Forelimb muscle (tissue), 1 donor: ENCODE data around the gene BMPER. TPM values are rescaled to one million over a fixed set of nuclear protein-coding genes. Genes with fewer than 3 reads are reported as not detected.

Source experiments
- DNase-seq: peaks from one replicate; pipeline ENCODE4 v3.0.0-alpha.2; 2013; ENCODE audit warnings: low read depth
- polyA plus RNA-seq: library from polyadenylated mRNA; unstranded; fragments of 120-200 nt; gene quantifications from one replicate; pipeline ENCODE4 v1.2.1, GENCODE V29; 2013; ENCODE audit not compliant: insufficient read length

The BMPER gene
- polyA plus RNA-seq, 1 donor: 3.6 TPM

DNA sequence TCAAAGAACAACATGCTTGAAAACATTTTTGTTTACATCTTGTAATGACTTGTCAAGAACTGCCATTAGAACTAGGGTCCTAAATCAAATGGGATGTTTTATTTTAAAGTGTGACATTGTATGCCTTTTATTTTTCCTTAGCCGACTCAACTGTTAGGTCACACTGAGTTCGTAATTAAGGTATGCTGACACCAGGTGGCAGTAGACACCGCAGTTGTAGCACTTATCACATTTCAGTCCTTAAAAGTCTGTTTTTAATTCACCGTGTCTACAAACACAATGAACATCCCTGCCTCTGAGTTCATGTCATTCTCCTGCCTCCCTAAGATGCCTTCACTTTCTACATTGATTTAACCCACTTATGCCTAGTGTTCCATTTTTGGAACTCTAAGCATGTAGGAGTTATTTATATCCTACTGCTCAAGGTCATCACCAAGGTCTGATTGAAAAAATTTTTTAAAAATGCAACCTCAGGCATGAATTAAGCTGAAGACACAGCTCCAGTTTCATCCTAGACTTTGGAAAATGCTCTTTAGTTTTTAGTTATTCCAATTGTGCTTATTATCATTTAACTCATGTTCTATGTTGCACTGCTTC lies 186.1 kb downstream of the BMPER start:
- no peak for DNase-seq

DNA sequence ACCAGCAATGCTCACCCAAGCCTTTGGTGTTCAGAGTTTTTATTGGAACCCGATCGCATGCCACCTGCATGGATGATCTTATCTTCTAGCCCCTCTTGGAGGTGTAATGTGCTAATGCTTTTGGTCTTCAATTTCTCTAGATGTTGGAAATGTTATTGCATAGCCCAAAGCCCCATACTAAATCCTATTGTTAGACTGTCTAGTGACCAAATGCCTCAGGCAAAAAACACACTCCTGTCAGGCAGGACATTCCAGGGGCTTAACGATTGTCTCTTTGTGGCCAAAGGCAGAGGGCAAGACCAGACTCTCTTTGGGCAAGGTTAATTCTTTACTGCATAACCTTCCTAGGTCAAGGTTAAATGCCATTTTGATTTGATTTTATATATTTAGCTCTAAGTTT lies 187.9 kb downstream of the BMPER start:
- no peak for DNase-seq

DNA sequence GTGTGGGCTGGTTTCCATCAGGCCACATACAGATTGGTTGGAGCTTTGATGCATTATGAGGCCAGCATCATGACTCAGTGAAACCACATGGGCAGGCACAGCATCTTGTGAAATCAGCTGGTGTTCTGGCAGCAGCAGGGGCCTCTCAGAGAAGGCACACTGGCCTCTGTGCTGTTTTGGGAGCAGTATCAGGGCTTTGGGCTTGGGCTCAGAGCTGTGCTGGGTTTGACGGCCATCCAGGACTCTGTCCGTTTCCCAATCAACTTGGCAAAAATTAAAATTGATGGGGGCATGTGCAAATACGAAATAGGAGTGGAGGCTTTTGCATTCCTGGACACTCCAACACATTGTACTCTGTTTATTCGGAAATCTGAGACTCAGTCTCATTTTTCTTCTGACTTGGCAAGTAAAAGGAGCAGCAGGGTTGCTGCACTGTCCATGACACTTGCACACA lies 190.9 kb downstream of the BMPER start:
- no peak for DNase-seq

DNA sequence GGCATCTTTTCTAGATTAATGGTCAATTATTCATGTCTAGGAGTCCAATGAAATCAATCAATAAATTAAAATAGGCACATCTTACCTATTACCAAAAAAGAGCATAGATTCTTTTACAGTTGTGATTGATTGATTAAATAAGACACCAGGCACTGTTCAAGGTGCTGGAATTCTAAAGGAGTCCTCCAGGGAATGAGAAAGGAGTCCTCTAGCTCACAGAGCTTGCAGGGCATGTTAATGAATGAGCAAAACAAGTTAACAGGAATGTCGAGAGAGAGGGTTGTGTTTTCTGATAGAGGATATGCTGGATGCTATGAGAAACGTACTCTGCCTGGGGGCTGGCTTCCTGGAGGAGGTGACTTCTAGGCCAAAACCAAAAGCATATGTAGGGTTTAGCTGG lies 191.4 kb downstream of the BMPER start:
- no peak for DNase-seq

DNA sequence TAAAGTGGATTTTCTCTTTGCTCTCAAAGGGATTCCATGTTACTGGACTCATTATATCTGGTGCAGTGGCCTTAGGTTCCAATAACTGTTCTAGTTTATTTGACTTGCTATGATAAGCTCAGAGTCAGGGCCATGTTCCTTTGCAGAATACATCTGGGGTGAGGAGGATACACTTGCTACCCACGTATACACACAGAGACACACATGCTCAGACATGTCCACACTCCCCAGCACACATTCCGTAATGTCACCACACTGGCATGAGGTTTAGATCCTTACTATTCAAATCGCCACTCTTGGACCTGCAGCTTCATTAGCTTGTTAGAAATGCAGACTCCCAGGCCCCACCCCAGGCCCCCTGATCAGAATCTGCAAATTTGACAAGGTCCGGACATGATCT lies 195.3 kb downstream of the BMPER start:
- no peak for DNase-seq

DNA sequence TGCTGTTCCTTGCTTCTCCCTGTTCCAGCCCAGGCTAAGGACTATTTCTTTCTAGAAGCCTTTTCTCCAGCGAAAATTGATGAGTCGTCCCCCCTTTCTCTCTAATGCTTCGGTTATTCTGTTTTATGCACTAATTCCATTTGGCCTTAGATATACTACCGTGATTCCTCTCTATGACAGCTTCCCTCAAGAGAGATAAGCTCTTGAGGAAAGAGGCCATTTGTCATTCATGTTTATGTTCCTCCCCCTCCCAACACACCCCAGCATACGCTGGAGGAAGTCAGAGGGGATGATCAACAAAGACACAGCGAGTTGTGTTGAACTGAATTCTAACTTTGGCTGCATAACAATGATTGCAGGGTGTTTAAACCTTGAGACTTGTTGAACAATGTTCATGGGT lies 198.8 kb downstream of the BMPER start:
- no peak for DNase-seq

DNA sequence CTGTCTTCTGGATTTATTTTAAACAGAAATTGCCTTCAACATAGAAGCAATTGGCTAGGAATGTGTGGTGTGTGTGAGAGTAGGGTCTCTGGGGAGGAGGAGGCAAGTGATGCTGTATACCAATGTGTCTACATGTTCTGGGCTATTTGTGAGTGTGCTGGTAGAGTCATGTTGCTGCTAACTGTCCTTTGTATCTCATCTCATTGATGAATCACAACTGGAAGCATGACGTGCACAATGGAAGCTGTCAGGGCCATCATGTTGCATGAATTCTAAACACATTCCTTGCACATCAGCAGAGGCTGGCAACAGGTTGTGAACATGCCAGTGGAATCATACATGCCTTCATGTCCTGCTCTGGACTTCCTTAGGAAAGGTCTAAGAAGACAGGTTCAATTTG lies 199.7 kb downstream of the BMPER start:
- DNase-seq: no peak

DNA sequence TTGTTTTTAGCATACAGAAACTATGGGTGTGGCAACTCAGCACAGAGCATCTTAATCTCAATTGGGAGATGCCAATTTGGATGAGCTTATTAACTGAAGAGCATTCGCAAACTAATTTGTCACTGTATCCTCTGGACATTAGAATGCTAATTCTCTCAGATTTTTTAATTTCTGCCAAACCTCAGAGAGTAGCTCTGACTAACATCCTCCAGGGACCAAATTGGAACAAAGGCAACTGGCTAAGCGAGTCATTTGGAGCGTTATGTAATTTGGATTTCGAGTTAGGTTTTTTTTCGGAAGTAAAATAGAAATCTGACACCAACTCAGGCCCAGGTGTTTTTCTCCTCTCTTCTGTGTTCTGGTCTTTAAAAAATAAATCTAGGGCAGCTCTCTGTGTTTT lies 201.9 kb downstream of the BMPER start:
- DNase-seq: peak; percentile 83

DNA sequence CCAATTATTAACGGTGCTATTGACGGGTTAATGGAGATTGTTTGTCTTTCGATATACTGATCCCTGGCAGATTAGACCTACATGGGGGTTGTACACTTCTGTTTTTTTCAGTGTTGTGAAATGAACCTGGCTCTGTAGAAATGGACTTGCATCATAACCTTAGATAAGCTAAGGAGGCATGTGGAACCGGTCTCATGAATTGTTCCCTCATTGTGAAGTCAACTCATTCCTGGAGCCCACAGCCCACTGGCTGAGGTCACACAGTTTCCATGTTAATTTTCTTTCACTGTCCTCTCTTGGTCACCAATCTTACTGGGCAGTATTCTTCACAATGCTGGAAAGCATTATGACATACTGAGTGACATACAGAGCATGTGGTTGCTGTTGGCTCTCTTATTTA lies 202.8 kb downstream of the BMPER start:
- DNase-seq: no peak

DNA sequence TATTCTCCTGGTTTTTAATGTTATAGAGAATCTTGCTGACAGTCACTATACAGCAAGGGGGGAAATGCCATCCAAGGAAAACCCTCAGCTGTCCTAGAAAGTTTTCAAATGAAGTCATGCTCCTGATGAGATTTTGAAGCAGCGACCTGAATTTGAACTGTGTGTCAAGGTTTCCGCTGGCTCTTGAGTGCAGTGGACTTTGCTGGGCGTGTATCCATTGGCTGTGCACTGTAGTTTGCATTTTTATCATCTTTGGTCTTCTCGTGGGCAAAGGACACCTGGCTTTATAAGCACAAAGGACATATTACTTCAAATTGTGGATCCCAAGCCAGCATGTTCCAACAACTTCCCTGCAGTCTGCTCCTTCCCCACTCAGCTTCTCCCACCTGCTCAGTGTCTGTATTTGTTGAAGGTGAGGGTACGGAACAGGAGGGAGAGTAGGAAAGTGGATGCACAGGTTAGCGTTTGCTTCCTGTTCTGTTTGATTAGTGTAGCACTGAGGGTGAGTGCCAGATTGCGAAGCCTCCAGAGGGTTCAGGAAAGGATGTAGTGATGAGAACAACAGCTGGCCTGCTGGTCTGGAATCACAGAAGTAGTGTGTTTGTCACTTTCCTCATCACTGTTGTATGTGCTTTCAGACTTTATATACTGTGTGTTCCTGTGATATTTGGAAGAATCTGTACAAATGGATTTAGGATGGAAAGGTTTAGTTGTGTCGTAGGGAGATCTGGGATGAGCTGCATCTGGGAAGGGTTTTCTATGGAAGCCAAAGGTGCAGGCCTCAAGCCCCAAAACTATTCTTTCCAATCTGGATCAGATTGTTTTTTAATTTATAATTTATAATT lies 204.8 kb downstream of the BMPER start:
- peak; percentile 83 for DNase-seq

DNA sequence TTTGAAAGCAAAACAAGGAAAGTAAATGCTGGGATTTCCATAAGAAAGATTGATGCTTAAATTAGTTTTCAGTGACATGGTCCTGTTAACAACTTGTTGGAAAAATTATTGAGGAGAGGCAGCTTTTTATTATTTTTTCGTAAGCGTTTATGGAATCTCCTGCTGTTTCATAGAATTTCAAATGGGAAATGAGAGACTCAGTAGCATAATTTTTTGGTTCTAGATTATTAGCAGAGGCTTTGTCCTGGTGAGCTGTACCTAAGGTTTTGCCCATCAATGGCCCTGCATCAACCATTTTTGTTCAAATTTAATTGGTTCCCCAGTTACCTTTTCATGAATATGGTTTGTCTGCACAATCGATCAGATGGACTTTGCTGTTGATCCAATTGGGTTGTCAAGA lies 205.7 kb downstream of the BMPER start:
- no peak for DNase-seq

DNA sequence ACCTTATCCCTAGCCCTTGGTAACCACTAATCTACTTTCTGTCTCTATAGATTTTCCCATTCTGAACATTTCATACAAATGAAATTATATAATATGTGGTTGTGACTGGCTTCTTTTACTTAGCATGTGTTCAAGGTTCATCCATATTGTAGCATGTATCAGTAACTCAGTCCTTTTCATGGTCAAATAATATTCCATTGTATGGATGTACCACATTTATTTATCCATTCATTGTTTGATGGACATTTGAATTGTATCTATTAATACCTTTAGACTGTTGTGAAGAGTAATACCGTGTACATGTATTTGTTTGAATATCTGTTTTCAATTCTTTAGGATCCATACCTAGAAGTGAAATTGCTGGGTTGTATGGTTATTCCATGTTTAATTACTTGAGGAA lies 210.2 kb downstream of the BMPER start:
- DNase-seq: no peak

DNA sequence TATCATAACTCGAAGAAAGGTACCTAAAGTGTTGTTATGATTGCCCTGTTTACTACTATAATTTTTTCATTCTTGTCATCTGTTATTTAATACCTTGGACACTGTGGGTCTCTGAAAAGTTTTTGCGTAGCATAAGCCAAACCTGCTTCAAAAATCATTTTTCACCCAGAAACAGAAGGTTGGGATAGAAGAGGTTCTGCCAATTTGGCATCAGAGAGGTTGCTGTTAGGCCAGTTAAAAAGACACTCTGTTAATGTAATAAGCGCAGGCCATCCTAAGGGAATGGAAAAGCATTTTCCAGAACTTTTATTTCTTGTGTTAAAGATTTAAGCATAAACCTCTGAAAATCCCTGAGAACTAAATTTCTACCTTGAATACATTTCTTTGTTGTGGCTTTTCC lies 212.2 kb downstream of the BMPER start:
- DNase-seq: no peak

DNA sequence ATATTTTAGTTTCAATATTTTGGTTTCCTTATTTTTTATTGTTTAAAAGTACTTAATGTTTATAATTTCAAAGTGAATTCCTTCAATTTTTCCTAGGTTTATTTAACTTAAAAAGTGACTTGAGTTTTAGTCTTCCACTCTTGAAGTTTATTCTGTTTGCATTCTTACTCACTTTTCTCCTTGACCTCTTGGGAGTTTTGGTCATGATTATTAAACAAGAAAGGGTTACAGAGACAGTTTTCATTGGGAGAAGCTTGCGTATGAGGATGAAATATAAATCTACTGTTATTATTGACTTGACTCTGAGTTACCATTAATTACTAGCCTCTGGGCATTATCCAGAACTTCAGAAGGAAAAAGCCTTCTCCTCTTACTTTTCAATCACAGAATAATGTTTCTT lies 216.0 kb downstream of the BMPER start:
- no peak for DNase-seq

DNA sequence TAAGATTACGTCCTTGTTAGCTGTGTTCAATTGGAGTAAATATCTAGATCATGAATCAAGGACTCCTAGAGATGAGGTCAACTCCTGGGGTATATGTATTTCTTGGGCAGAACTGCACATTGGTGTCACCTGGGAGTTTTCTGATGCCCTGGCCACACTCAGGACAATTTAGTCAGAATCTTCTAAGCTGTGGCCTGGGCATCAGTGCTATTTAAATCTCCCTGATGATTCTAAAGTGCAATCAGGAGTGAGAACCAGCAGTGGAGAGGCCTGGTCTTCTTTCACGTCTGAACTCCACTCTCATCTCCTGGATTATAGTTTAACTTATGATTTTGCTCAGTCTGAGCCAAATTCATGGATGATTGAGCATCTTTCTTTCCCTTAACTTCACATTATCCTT lies 218.0 kb downstream of the BMPER start:
- DNase-seq: no peak

DNA sequence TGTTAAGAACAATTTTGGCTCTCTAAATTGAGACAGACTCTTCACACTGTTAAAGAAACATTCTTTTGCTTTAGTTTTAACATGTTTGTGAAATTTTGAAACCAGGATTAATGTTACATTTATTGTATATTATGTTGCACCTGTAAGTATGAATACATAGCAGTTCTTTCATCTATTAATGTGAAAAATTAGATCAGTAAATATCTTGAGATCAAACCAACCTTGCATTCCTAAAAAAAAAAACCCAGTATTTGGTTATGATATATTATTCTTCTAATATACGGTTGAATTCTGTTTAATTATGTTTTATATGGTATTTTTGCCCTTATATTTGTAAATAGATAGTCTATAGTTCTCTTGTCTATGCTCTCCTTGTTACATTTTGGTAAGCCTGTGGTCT lies 219.4 kb downstream of the BMPER start:
- DNase-seq: no peak

DNA sequence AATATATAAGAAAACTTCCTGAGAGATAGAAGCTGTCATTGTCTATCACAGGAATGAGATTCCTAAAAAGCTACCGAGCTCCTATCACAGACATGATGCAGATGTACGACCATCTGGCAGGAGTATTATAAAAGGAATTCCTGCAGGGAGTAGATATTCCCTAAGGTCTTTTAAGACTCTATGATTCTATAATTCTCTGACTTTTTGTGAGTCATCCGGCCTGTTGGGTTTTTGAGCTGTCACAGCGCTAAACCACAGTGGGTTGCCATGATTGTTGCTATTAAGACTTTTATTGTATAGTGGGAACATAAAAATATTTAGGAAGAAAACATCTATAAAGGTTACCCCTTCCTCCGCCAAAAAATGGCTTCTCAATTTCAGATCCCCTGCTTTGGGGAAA lies 223.4 kb downstream of the BMPER start:
- no peak for DNase-seq

DNA sequence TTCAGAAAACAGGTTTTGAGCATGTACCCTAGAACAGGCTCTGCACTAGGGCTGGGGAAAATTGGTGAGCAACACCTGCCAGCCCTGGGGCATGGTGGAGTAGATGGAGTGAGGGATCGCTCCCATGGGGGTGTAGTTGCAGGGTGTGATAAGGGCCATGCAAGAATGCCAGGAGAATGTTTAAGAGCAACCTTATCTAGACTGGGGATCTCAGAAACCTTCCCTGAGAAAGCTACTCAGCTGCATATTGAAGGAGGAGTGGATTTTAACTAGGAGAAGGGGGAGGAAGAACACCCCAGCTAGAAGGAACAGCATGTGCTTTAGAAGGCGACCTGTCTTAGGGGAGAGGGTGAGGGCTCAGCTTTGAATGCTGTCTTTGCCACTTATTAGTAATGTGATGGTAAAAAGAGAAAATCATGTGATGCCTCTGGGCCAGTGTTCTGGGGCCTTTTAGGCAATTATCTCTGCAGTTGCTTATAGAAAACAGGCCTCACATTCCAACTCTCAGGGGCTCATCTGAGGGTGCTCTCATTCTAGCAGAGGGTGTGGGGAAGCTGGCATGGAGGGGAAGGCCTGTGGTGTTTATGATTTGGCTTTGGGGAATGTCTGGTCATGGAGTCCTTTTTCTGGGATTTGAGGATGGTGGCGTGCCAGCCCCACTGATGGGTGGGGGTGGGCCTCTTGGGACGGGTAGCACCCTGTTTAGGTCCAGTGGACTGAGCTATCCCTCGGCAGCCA lies 225.4 kb downstream of the BMPER start:
- DNase-seq: no peak

DNA sequence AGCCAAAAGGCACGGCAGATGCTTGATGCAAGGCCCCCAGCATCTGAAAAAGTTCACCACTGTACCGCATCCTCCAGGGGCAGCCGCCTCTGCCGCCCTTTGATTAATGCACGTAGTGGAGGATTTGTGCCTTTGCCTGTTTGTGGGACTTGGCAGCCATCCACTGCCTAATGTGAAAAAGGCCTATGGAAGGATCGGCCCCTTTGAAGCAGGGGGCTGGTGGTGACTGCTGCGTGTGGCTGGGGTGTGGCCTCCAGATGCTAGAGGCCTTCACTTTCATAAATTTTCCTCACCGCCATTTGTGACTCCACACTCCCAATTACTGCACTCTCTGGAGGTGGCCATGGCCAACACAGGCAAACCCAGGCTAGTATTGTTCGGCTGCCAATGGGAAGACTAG lies 226.0 kb downstream of the BMPER start:
- DNase-seq: no peak

DNA sequence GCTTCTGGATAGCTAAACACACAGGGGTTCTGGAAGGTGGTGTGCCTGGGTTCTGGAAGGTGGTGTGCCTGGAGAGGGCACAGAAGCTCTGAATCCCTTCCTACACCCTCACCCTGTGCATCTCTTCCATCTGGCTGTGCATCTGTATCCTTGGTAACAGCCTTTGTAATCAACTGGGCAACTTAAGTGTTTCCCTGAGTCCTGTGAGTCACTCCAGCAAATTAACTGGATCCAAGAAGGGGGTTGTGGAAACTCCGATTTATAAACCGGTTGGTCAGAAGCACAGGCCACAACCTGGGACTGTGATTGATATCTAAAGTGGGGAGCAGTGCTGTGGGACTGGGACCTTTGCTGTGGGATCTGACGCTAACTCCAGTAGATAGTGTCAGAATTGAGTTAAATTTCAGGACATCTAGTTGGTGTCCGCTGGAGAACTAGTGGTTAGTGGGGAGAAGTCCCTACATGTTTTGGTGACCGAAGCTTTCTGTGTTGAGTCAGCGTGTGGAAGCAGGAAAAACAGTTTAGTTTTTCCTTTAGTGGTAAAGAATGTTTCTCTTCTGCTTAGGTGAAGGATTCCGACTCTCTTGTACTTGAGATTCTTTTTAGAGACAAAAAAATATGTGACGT lies 228.1 kb downstream of the BMPER start:
- no peak for DNase-seq

DNA sequence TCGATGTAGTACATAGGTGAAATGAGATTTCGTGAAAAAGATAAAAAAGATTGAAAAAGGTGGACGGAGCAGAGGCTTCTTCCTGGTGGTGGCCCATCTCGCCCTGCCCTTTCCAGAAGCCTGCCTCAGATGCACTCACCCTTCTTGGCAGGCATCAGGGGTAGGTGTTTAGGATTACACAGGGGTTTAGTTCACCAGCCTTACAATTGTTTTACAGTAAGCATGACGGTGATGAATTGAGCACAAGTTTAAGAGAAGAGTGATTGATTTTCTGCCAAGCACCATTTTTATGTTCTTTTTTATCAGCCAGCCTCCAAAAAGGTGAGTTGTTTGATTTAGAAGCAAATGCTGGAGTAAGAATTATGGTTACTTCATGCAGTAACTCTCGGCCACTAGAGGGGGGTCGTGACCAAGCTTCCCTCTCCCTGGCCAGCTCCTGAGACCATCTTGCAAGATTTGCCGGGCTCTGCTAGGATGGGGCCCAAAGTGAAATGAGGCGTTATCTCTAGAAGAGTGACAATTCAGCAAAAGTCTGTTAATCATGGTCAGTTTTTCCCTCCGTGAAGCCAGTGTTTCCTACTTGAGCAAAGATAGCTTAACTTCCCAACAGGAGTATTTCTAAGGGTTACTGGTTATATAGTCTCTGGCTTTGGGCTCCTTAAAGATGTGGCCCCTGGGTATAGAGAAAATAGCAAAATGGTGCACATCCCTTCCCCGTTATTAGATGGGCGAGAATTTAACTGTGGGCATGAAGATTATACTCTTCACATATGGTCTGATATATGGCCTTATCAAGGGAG lies 228.8 kb downstream of the BMPER start:
- peak; percentile 34 for DNase-seq

DNA sequence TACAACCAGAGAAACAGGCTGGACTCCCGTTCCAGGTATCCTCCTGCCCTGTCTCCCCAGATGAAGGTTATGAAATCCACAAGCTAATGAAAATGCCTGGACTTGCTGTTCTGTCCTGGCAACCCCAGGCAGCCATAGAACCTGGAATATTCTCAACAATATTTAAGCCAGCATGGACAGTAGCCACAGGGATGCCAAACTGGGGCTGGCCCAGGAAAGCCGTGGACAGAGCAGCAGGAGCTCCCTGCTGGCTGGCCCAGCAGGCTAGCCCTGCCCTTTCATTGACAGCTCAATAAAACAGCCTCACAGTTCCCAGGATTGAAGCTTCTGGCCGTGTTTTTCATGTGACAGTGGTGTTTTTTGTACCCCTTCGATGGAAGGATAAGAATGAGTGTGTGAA lies 230.6 kb downstream of the BMPER start:
- no peak for DNase-seq
